GM19025 (cell line): ENCODE data around the gene OR8D4.
"Not testable (repeated sequence)": the region's sequence is repeated elsewhere in the genome, so short reads cannot be mapped to it uniquely, and the experiment has no call there.

Experiments
- ATAC-seq: cut with Tn5 transposase; IDR thresholded peaks from one replicate; pipeline ENCODE4 v1.9.1; 2021; ENCODE audit warnings: mild to moderate bottlenecking, low read depth, moderate library complexity; ENCODE audit not compliant: unreplicated experiment

OR8D4 gene

DNA sequence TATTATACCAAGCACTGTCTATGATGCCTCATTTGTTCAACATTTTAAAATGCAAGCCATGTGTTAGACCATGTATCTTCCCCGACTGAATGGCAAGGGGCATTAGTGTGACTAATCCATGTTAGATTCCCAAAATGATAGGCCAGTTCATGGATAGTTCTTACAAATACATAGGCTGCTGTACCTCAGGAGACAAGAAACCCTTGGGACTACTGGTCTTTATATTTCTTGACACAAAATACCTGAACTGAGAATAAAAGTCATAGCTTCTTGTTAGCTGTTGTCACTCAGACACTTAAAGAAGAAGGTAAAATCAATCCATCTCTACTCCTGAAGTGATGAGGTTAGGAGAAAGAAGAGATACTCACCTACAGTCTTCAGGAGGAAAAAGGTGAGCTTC, at the start of gene OR8D4:
OR8D4 (plus strand) TSS at position 301 of the 400 bp plus-strand sequence. CDS start 4,265 bp downstream, outside the sequence.
- ATAC-seq, result no peak

DNA sequence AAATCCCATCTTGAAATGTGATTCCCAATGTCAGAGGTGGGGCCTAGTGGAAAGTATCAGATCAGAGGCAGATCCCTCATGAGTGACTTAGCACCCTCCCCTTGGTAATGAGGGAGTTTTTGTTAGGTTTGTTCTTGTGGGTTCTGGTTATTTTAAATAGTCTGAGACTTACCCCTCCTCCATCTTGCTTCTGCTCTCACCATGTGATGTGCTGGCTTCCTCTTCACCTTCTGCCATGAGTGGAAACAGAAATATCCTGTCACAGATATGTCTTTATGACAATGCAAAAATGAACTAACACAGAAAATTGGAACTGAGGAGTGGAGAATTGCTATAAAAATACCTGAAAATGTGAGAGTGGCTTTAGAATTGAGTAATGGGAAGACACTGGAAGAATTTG, 49.6 kb upstream of the OR8D4 start:
- no peak for ATAC-seq

DNA sequence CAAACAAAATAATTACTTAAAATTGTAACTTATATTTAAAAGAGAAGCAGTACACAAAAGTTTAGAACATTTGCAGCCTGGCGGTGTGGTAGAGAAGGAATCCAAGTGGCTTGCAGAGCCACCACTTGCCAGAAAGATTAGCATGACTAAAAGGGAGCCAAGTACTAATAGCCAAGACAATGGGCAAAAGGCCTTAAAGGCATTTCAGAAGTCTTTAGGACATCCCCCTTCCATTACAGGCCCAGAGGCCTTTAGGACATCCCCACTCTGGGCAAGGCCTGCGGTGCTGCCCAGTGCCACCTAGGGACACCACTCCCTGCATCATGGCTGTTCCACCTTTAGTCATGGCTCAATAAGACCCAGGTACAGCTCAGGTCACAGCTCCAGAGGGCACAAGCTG, 48.9 kb upstream of the OR8D4 start:
- ATAC-seq, result no peak

DNA sequence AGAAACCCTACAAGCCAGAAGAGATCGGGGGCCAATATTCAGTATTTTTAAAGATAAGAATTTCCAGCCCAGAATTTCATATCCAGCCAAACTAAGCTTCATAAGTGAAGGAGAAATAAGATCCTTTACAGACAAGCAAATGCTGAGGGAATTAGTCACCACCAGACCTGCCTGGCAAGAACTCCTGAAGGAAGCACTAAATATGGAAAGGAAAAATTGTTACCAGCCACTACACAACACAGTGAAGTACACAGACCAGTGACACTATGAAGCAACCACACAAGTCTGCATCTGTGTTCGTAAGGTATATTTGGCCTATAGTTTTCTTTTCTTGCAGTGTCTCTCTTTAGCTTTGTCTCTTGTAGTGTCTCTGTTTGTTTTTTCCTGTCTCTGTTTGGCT, 45.5 kb upstream of the OR8D4 start:
- ATAC-seq, result no peak

DNA sequence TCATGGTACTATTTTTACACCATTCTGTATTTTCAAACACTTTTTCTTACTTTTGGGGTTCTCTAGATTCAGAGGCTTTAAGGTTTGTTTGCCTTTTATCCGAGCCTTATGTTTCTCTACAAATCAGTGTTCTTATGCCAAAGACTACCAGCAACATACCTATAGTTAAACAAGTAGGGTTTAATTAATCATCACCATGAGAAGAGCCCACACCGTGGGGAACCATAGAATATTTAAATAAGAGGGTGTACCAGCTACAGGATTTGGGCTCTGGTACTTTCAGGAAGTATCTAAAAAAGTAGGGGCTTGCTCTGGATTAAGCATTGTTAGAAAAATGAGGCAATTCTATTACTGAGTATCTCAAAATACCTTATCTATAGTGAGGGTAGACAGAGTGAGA, 42.2 kb upstream of the OR8D4 start:
- ATAC-seq, result no peak

DNA sequence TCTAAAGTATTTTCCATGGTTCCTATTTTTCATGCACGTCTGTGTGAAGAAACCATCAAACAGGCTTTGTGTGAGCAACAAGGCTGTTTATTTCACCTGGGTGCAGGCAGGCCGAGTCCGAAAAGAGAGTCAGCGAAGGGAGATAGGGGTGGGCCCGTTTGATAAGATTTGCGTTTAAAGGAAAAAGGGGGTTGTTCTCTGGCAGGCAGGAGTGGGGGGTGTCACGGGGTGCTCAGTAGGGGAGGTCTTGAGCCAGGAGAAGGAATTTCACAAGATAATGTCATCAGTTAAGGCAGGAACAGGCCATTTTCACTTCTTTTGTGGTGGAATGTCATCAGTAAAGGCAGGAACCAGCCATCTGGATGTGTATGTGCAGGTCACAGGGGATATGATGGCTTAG, 36.7 kb upstream of the OR8D4 start:
- ATAC-seq, result not testable (repeated sequence)

DNA sequence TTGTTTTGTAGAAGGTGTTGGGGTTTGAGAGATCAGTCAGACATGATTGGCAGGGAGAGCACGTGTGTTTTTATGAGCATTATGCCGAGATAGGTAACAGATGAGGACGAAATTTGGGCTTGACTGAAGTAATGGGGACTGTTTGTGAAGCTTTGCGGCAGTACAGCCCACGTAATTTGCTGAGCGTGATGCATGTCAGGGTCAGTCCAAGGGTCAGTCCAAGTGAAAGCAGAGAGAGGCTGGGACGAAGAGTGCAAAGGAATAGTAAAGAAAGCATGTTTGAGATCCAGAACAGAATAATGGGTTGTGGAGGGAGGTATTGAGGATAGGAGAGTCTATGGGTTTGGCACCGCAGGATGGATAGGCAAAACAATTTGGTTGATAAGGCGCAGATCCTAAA, 34.2 kb upstream of the OR8D4 start:
- not testable (repeated sequence) for ATAC-seq

DNA sequence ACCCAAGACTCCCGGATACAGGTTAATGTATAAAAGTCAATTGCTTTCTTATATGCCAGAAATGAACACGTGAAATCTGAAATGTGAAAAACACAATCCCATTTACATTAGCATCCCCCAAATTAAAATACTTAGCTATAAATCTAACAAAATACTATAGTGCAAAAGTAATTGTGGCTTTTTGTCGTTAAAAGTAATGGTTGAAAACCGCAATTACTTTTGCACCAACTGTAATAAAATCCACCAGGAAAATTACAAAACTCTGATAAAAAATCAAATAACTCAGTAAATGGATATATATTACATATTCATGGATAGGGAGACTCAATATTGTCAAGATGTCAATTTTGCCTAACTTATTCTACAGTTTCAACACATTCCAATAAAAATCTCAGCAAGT, 21.1 kb upstream of the OR8D4 start:
- no peak for ATAC-seq

DNA sequence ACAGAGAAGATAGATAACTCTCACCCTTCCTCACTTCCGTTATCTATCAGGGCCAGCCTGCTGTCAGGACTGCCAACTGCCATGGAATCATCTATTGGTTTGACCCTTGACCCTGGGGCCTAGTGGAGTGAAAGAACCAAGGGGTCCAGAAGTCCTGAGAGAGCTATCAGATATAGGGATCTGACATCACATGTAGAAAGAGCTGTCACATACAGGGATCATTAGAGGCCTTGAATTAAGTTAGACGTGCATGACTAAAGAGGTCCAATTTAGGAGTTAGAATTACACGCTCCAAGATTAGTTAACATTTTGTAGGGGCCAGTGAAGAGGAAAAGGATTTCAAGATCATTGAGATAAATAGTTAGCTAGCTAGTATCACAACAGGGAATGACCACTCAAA, 16.4 kb upstream of the OR8D4 start, which contains the start of gene TMEM225:
TMEM225 (minus strand) TSS at position 101 of the 400 bp plus-strand sequence. CDS start 245 bp downstream, outside the sequence.
- ATAC-seq, result no peak

DNA sequence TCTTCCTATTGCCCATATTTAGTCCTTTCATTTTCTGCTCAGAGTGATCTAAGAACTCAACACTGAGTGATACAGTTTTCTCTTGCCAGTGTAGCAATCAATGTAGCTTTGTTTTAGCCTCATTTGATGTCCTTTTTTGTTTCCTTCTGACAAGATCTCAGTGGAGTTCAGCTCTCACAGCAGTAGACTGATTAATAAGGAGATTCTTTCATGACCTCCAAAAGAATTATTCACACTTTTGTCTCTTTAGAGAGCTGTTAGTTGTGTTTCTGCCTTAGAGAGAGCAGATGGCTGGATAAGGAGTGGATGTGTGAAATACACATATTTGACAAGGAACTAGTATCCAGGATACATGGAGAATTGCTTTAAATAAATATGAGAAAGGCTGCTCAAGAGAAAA, 9.9 kb upstream of the OR8D4 start:
- no peak for ATAC-seq

DNA sequence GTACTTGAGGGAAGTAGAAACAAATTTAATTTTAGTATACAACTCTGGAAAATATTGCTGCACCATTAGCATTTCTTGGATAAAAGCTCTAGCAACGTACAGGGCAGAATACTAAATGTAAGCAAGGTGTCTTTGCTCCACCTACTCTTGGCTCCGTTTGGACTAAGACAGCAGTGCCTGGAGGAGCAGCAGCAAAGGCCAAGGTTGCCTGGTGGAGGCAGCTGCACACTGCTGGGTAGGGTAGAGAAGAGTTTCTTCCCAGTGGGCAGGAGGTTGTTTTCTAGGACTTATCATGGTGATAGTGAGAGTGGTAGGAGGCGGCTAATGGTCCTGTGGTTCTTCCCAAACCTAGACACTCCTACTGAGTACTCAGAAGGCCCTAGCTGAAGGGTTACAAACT, 2.2 kb upstream of the OR8D4 start:
- no peak for ATAC-seq

DNA sequence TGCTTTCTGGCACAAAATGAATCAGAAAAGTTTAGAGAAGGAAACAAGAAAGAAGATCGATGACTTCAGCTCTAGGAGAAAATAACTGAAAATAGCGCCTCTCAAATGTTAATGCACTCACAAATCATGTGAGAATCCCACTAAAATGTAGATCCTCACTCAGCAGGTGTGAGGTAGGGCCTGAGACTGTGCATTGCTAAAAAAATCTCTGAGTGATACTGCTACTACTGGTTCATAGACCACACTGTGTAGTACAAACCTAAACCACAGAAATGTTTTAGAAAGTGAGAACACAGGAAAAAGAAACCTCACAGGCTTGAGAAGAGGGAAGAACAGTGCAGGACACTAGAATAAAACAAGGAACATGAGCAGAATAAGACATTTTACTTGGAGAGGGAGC, 2.0 kb downstream of the OR8D4 start:
- no peak for ATAC-seq

DNA sequence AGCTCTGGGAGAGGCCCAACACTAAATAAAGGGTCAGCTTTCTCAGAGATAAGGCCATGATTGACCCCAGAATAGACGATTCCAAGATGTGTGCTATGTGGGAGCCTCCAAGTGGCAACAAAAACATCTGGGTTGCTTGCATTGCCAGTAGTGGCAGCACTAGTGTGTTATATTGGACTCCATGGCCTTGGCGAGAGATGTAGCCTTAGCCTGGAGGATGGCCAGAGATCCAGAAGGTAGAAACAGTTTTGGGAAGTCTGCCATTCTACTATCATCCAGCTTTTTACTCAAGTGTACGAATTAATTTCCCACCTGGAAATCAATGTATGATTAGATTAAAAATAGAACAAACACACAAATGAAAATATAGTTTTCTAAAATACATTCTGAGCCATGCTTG, 3.0 kb downstream of the OR8D4 start:
- ATAC-seq, result no peak

DNA sequence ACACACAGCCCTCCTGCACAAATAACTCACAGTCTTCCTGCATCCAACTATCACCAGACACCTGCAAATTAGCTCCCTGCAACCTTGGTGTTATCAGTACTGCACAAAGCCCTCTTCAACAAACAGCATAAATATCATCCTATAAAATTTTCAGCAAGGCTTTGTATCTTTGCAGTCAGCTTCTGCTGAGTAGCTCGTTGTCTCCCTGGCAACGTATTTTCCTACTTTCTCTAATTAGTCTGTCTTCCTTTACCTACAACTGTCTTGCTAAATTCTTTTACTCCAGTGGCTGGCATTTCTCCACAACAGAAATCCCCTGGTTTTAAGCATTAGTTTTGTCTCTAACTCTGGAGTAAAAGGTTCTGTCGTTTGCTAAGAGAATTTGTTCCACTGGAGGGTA, 3.9 kb downstream of the OR8D4 start:
- no peak for ATAC-seq

DNA sequence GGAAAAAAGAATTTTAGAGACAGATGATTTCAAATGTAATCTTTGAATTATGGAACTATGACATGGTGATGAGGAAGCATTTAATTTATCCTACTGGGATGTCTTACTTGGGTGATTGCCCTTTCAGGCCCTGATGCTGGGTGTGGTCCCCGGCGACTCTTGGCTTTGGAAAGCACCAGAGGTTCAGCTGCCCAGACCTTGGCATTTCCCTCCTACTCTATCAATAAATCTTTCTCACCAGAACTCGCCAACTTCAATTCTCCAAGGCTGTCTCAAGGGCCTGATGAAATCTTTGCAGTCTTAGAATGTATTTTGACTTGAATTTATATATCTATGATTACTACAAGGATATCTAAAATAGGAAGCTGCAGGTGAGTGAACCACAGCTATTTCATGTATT, 19.0 kb downstream of the OR8D4 start:
- no peak for ATAC-seq

DNA sequence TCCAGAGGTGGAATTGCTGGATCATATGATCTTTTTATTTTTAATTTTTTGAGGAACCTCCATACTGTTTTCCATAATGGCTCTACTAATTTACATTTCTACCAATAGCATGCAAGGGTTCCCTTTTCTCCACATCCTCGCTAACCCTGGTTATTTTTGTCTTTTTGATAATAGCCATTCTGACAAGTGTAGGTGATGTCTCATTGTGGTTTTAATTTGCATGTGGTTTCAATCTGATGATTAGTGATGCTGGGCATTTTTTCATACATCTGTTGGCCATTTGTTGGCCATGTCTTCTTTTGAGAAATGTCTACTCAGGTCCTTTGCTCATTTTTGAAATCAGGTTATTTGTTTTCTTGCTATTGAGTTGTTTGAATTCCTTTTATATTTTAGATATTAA, 22.1 kb downstream of the OR8D4 start:
- no peak for ATAC-seq

DNA sequence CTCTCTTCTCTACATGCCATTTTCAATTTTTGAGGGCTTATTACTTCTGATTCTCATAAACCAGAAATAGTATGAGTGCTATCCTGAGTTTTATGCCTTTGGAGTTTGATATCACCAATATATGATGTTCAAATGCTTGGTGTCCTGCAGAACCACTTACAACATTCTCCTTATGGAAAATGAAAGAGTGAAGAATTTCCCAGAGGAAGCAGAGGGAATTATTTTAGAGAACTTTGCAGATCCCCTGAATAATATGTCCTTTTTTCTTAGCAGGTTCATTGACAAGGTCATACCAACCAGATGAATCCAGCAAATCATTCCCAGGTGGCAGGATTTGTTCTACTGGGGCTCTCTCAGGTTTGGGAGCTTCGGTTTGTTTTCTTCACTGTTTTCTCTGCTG, 37.4 kb downstream of the OR8D4 start, which contains the start of gene OR4D5:
OR4D5 (plus strand) TSS at position 301 of the 400 bp plus-strand sequence; CDS start at position 301, 0 bp downstream.
- no peak for ATAC-seq

DNA sequence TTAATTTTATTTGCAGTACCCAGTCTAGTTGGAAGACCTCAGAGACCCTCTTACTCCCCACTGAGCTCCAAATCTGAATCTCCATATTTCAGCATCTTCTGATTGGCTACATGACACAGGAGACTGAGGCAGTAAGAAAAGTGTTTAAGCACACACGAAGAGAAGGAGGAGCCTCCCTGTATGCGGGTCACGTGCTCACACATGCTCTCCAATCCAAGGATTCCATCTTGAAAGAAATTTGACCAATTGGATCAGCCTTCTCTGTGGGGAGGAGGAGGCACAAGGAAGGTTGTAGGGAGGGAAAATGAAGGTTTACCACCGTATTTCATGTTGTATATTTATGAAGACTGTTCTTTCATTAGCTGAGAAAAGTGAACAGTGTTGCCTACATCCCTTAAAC, 40.4 kb downstream of the OR8D4 start:
- ATAC-seq, result no peak

DNA sequence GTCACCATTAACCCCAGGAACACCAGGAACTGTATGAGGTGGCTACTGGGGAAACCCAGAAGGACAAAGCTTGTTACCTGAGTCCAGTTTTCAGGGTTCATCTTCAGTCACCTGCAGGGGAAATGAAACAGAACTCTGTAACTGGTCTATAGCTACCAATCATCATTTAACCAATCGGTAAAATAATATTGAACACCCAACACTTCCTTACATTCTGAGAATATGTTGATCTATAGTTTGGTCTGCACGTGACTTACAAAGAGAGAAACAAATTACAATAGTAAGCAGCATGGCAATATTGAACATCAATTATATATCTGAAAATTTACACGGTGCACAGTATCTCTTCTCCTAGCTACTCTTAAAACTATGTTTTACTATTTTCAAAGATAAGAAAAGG, 41.8 kb downstream of the OR8D4 start, which contains the start of gene OR6T1:
OR6T1 (minus strand) TSS at position 101 of the 400 bp plus-strand sequence; CDS start at position 101, 0 bp downstream.
- no peak for ATAC-seq

DNA sequence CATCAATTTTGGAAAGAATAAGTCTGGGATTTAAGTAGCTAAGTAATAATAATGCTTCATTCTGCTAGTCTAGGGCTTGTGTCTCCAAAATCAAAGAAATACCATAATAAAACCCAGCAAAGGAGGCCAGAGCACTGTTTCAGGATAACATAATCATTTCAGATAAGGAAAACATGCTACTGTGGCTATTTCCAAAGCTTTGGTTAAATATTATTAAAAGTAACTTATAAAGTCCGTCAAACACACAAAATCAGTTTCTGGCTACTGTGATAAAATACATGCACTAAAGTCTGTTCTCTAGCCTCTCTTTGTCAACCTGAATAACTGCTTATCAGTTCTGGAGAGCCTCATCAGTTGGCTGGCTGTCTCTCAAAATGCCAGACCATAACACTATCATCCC, 43.2 kb downstream of the OR8D4 start:
- ATAC-seq, result no peak

DNA sequence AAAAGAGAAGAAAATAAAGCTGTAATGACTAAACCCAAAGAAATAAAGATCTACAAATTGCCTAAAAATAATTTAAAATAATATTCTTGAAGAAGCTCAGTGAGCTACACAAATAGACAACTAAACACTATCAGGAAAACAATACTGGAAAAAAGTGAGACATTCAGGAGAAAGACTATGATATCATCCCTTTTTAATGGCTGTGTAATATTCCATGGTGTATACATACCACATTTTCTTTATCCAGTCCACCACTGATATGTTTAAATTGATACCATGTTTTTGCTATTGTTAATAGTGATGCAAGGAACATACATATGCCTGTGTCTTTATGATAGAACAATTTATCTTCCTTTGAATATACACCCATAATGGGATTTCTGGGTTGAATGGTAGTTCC, 54.8 kb downstream of the OR8D4 start:
- ATAC-seq, result no peak
